Measurements from ENCODE around the gene HS3ST4.

GRCh38 chr16:26178298-26178697 lies 486.5 kb downstream of the HS3ST4 start:
- TF ChIP-seq POLR2A (IDR thresholded peaks at IDR 0.05) (no peak), CTCF (IDR thresholded peaks at IDR 0.05) (no peak), POLR2AphosphoS5 (IDR thresholded peaks at IDR 0.05) (no peak)
